HS-5 (cell line): ENCODE results near the gene KRTAP10-9.

ENCODE experiments used
- DNase-seq: peaks from one replicate; pipeline ENCODE4 v3.0.0-alpha.2; 2012; ENCODE audit warnings: low read depth

Gene KRTAP10-9

GRCh38 chr21:44666401-44667320 is 39.8 kb downstream of the KRTAP10-9 start, which contains the start of gene KRTAP12-2:
Gene KRTAP12-2, minus strand, starts transcription at chr21:44666927. Its CDS starts 41 bp downstream, at chr21:44666886.
- no peak for DNase-seq

- no peak for DNase-seq
Observed at GRCh38 chr21:44667612-44668011, 40.7 kb downstream of the KRTAP10-9 start.

GRCh38 chr21:44670642-44671432 is 43.9 kb downstream of the KRTAP10-9 start:
- DNase-seq, result no peak

GRCh38 chr21:44671911-44672310 is 45.0 kb downstream of the KRTAP10-9 start:
- no peak for DNase-seq

GRCh38 chr21:44677881-44678280 is 51.0 kb downstream of the KRTAP10-9 start:
- no peak for DNase-seq
